Measurements from ENCODE around the gene SLC2A5. TPM values are rescaled to one million over a fixed set of nuclear protein-coding genes. Genes with fewer than 3 reads are reported as not detected.

The SLC2A5 gene
- total RNA-seq, 1 donor from 2014 or later, result 0.26 TPM

- TF ChIP-seq CTCF (IDR thresholded peaks at IDR 0.05; ENCODE audit: insufficient read depth, low read length, severe bottlenecking), result no peak
- Histone ChIP-seq H3K4me3 (ENCODE audit: low read depth, low read length) (no peak overlapping the region), H3K27me3 (ENCODE audit: control insufficient read depth, insufficient read depth, low read length) (peaks cover 3% of the 10 kb centered on the region), H3K36me3 (ENCODE audit: control insufficient read depth, insufficient read depth, low read length) (no peaks in the 10 kb centered on the region)
- FAIRE-seq (no peak), DNase-seq (ENCODE audit: low read depth) (no peak)
Measured at GRCh38 chr1:9040659-9041030, 28.8 kb downstream of the SLC2A5 start.

- no peak for TF ChIP-seq CTCF (IDR thresholded peaks at IDR 0.05; ENCODE audit: insufficient read depth, low read length, severe bottlenecking)
- Histone ChIP-seq H3K4me3 (ENCODE audit: low read depth, low read length) (no peak overlapping the region), H3K36me3 (ENCODE audit: control insufficient read depth, insufficient read depth, low read length) (no peaks in the 10 kb centered on the region), H3K27me3 (ENCODE audit: control insufficient read depth, insufficient read depth, low read length) (peaks cover 3% of the 10 kb centered on the region)
- FAIRE-seq, result no peak
- DNase-seq (ENCODE audit: low read depth), result no peak
Measured at GRCh38 chr1:9039761-9040658, 29.4 kb downstream of the SLC2A5 start.

GRCh38 chr1:9038881-9039760, 30.3 kb downstream of the SLC2A5 start:
- Histone ChIP-seq H3K4me3 (ENCODE audit: low read depth, low read length) (no peak overlapping the region), H3K36me3 (ENCODE audit: control insufficient read depth, insufficient read depth, low read length) (no peaks in the 10 kb centered on the region), H3K27me3 (ENCODE audit: control insufficient read depth, insufficient read depth, low read length) (peaks cover 3% of the 10 kb centered on the region)
- no peak for TF ChIP-seq CTCF (IDR thresholded peaks at IDR 0.05; ENCODE audit: insufficient read depth, low read length, severe bottlenecking)
- DNase-seq (ENCODE audit: low read depth), result no peak
- FAIRE-seq, result no peak

- no peaks in the 10 kb centered on the region for H3K36me3 ChIP-seq (ENCODE audit: control insufficient read depth, insufficient read depth, low read length)
- no peak overlapping the region for H3K4me3 ChIP-seq (ENCODE audit: low read depth, low read length)
- DNase-seq (ENCODE audit: low read depth) (no peak), FAIRE-seq (no peak)
- peaks cover 3% of the 10 kb centered on the region for H3K27me3 ChIP-seq (ENCODE audit: control insufficient read depth, insufficient read depth, low read length)
- TF ChIP-seq CTCF (IDR thresholded peaks at IDR 0.05; ENCODE audit: insufficient read depth, low read length, severe bottlenecking), result no peak
Measured at GRCh38 chr1:9038338-9038650, 31.1 kb downstream of the SLC2A5 start.

- no peak for FAIRE-seq
- Histone ChIP-seq H3K4me3 (ENCODE audit: low read depth, low read length) (no peak overlapping the region), H3K27me3 (ENCODE audit: control insufficient read depth, insufficient read depth, low read length) (peaks cover 3% of the 10 kb centered on the region), H3K36me3 (ENCODE audit: control insufficient read depth, insufficient read depth, low read length) (no peaks in the 10 kb centered on the region)
- no peak for TF ChIP-seq CTCF (IDR thresholded peaks at IDR 0.05; ENCODE audit: insufficient read depth, low read length, severe bottlenecking)
- DNase-seq (ENCODE audit: low read depth), result no peak
Measured at GRCh38 chr1:9037476-9038337, 31.7 kb downstream of the SLC2A5 start.
